ENCODE results near the gene ATP5F1B.

DNA sequence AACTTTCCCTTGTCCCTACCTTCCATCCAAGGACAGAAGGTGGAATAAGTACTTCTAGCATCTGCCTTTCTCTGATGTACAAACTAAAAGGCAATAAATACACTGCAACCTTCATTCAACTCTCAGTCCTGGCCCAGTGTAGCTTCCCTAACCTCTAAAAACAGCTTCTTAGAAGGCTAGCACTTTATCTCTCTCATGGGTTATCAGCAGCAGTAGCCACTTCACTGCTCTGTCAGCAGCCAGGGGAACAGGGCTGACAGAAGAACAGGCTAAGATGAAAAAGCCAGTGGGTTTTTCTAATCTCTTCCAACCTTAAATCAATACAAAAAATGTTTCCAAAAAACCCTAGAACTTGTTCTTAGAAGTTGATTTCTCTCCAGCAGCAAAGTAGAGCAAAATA, 28.9 kb downstream of the ATP5F1B start:
- TF ChIP-seq SP2 (IDR thresholded peaks at IDR 0.05; ENCODE audit: low read length) (no peak), EZH2 (IDR thresholded peaks at IDR 0.05; ENCODE audit: low read depth, low read length, severe bottlenecking) (no peak)
